GM19372 (cell line): ENCODE data around the gene PFDN4.

Experiments
- ATAC-seq: cut with Tn5 transposase; IDR thresholded peaks from one replicate; pipeline ENCODE4 v1.9.1; 2021; ENCODE audit warnings: mild to moderate bottlenecking, low read depth, moderate library complexity; ENCODE audit not compliant: unreplicated experiment

The PFDN4 gene

GRCh38 chr20:54172856-54173652 is 34.8 kb upstream of the PFDN4 start:
- ATAC-seq = no peak

- ATAC-seq = no peak
Observed at GRCh38 chr20:54173653-54174456, 34.0 kb upstream of the PFDN4 start, which contains the start of gene CYP24A1. TSS of gene CYP24A1 (minus strand) at chr20:54173986. CDS start at chr20:54173579, 407 bp downstream.

- ATAC-seq = no peak
Observed at GRCh38 chr20:54174457-54175175, 33.3 kb upstream of the PFDN4 start.

- no peak for ATAC-seq
Observed at GRCh38 chr20:54176610-54177009, 31.3 kb upstream of the PFDN4 start.

- ATAC-seq = no peak
Observed at GRCh38 chr20:54177378-54177777, 30.5 kb upstream of the PFDN4 start.

GRCh38 chr20:54178256-54178655 is 29.6 kb upstream of the PFDN4 start:
- ATAC-seq = no peak

- ATAC-seq = no peak
Observed at GRCh38 chr20:54179946-54180345, 27.9 kb upstream of the PFDN4 start.

GRCh38 chr20:54180931-54181330 is 27.0 kb upstream of the PFDN4 start:
- no peak for ATAC-seq

GRCh38 chr20:54184071-54184470 is 23.8 kb upstream of the PFDN4 start:
- no peak for ATAC-seq

GRCh38 chr20:54184904-54185626 is 22.8 kb upstream of the PFDN4 start:
- ATAC-seq = no peak

GRCh38 chr20:54188132-54188849 is 19.6 kb upstream of the PFDN4 start:
- no peak for ATAC-seq

- no peak for ATAC-seq
Observed at GRCh38 chr20:54189630-54190029, 18.3 kb upstream of the PFDN4 start.

- no peak for ATAC-seq
Observed at GRCh38 chr20:54190217-54190616, 17.7 kb upstream of the PFDN4 start.

GRCh38 chr20:54193817-54194216 is 14.1 kb upstream of the PFDN4 start:
- ATAC-seq = no peak

GRCh38 chr20:54194724-54195438 is 13.0 kb upstream of the PFDN4 start:
- ATAC-seq = no peak

GRCh38 chr20:54195483-54196472 is 12.1 kb upstream of the PFDN4 start:
- ATAC-seq = no peak

GRCh38 chr20:54197621-54198604 is 10.0 kb upstream of the PFDN4 start:
- ATAC-seq = no peak
